Measurements from ENCODE around the gene ZNF384.

GRCh38 chr12:6688543-6688998 lies 604 bp downstream of the ZNF384 start:
- TF ChIP-seq, protein P1, sequence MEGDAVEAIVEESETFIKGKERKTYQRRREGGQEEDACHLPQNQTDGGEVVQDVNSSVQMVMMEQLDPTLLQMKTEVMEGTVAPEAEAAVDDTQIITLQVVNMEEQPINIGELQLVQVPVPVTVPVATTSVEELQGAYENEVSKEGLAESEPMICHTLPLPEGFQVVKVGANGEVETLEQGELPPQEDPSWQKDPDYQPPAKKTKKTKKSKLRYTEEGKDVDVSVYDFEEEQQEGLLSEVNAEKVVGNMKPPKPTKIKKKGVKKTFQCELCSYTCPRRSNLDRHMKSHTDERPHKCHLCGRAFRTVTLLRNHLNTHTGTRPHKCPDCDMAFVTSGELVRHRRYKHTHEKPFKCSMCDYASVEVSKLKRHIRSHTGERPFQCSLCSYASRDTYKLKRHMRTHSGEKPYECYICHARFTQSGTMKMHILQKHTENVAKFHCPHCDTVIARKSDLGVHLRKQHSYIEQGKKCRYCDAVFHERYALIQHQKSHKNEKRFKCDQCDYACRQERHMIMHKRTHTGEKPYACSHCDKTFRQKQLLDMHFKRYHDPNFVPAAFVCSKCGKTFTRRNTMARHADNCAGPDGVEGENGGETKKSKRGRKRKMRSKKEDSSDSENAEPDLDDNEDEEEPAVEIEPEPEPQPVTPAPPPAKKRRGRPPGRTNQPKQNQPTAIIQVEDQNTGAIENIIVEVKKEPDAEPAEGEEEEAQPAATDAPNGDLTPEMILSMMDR (IDR thresholded peaks at IDR 0.05; ENCODE audit: insufficient read depth, low read depth, low read length) = no peak
- no peak for TF ChIP-seq EZH2 (IDR thresholded peaks at IDR 0.05; ENCODE audit: insufficient read depth, low read length)

Data from astrocyte (in vitro differentiated cells and primary cell).